Upper lobe of left lung (tissue), 6 donors: ENCODE data around the gene TOM1L2. TPM values are rescaled to one million over a fixed set of nuclear protein-coding genes. Genes with fewer than 3 reads are reported as not detected.
A peak's percentile ranks its signal among the peaks of the same experiment; 100 is the strongest.

Source experiments
- ATAC-seq, 2 donors: fragments of 200-7000 bp; cut with Tn5 transposase; one replicate each; pipeline ENCODE4 v1.9.1; 2022; ENCODE audit warnings: mild to moderate bottlenecking in 2 of 2, moderate library complexity in 2 of 2; ENCODE audit not compliant: low FRiP score in 2 of 2
- DNase-seq, 2 donors: peaks; one replicate each; pipeline ENCODE4 v3.0.0-alpha.2; 2019 to 2020
- H3K27ac ChIP-seq, 4 donors: fragments of 200-600 bp; sonication (generic); one replicate each; pipeline ENCODE4 v1.5.1; 2016 to 2019
- H3K27me3 ChIP-seq, 4 donors: fragments of 200-600 bp; sonication (generic); one replicate each; pipeline ENCODE4 v1.5.1; 2017 to 2019
- H3K36me3 ChIP-seq, 4 donors: fragments of 200-600 bp; sonication (generic); one replicate each; pipeline ENCODE4 v1.5.1; 2016 to 2019
- H3K4me1 ChIP-seq, 4 donors: fragments of 200-600 bp; sonication (generic); one replicate each; pipeline ENCODE4 v1.5.1; 2018 to 2019
- H3K4me3 ChIP-seq, 4 donors: fragments of 200-600 bp; sonication (generic); one replicate each; pipeline ENCODE4 v1.5.1; 2017 to 2019; ENCODE audit warnings: mild to moderate bottlenecking in 2 of 4, moderate library complexity in 1 of 4
- H3K9me3 ChIP-seq, 4 donors: fragments of 200-600 bp; sonication (generic); one replicate each; pipeline ENCODE4 v1.5.1; 2018 to 2019
- EP300 ChIP-seq, 4 donors: sonication (generic); formaldehyde crosslinking; IDR thresholded peaks; one replicate each; pipeline ENCODE4 v1.5.1; 2017; ENCODE audit warnings: antibody characterized with exemption in 4 of 4, control low read depth in 2 of 4
- POLR2A ChIP-seq, 4 donors: fragments of 450-650 bp; IDR thresholded peaks; one replicate each; pipeline ENCODE4 v1.5.1; 2016 to 2017; ENCODE audit warnings: antibody characterized with exemption in 4 of 4, mild to moderate bottlenecking in 2 of 4
- POLR2AphosphoS5 ChIP-seq, 2 donors: sonication (generic); formaldehyde crosslinking; IDR thresholded peaks; one replicate each; pipeline ENCODE4 v1.5.1; 2017; ENCODE audit warnings: antibody characterized with exemption in 2 of 2
- WGBS, 2 donors: methylation state at CpG; one replicate each; pipeline ENCODE4 v1.1.5; 2017 to 2018; 5-methylcytosine and 5-hydroxymethylcytosine counted together
- total RNA-seq, 6 donors: library from RNA; depleted of rRNA in 4 of 6; stranded (reverse); fragments of >200 nt in 4 of 6; gene quantifications; one replicate each; pipeline versions ENCODE4 v1.1.0 to v1.2.1, GENCODE V29; 2016 to 2021
- TF ChIP-seq, protein P1 (sequence below), 6 experiments: fragments of 450-650 bp in 4 of 6; fragments of 200-600 bp in 2 of 6; sonication (generic) in 2 of 6; IDR thresholded peaks; one replicate each; pipeline ENCODE4 v1.5.1; 2016 to 2019; ENCODE audit warnings: antibody characterized with exemption in 6 of 6
- donor health status: DM: no; HTN: no; CAD: no; lungs with moderate emphysema.
- donor health status: DM: no; HTN: yes; CAD: no; lungs with severe emphysema.

TOM1L2 gene
- total RNA-seq, 6 donors from 2014 or later = 54.2 to 134 (median 72.9) TPM

DNA sequence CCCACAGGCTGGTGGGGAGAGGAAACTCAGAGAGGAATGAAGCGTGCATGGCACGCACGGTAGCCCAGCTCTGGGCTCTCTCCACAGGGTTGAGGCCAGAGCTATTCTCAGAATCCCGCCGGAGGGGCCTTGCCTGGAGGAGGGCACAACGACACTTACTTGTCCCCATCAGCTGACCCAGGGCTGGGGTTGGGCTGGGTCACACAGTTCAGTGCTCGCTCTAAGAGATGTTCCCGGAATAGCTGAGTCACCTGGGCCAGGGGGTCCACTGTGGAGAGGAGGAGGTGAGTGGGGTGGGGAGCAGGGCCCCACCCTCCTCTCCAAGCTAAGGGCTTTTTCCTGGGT, 157.2 kb downstream of the TOM1L2 start:
- H3K9me3 ChIP-seq = no peaks in the 10 kb centered on the region
- ATAC-seq = no peak
- H3K36me3 ChIP-seq = peaks cover 49 to 84% (median 76%) of the 10 kb centered on the region in 4 donors
- peaks cover 26 to 45% (median 38%) of the 10 kb centered on the region in 4 donors for H3K4me1 ChIP-seq
- peak overlapping the region in 2 of 4 donors; percentile 21 for H3K27ac ChIP-seq
- DNase-seq = no peak
- no peaks in the 10 kb centered on the region for H3K27me3 ChIP-seq
- TF ChIP-seq POLR2AphosphoS5 (IDR thresholded peaks at IDR 0.05) = no peak
- TF ChIP-seq, protein P1, sequence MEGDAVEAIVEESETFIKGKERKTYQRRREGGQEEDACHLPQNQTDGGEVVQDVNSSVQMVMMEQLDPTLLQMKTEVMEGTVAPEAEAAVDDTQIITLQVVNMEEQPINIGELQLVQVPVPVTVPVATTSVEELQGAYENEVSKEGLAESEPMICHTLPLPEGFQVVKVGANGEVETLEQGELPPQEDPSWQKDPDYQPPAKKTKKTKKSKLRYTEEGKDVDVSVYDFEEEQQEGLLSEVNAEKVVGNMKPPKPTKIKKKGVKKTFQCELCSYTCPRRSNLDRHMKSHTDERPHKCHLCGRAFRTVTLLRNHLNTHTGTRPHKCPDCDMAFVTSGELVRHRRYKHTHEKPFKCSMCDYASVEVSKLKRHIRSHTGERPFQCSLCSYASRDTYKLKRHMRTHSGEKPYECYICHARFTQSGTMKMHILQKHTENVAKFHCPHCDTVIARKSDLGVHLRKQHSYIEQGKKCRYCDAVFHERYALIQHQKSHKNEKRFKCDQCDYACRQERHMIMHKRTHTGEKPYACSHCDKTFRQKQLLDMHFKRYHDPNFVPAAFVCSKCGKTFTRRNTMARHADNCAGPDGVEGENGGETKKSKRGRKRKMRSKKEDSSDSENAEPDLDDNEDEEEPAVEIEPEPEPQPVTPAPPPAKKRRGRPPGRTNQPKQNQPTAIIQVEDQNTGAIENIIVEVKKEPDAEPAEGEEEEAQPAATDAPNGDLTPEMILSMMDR (IDR thresholded peaks at IDR 0.05) = no peak
- TF ChIP-seq POLR2A (IDR thresholded peaks at IDR 0.05) = no peak
- TF ChIP-seq EP300 (IDR thresholded peaks at IDR 0.05) = no peak
- WGBS, 2 donors = 75% methylated on average over 8 of the region's 8 CpGs; no CpG with 5 or more reads in 1 of the 2 donors
- H3K4me3 ChIP-seq = no peak overlapping the region

DNA sequence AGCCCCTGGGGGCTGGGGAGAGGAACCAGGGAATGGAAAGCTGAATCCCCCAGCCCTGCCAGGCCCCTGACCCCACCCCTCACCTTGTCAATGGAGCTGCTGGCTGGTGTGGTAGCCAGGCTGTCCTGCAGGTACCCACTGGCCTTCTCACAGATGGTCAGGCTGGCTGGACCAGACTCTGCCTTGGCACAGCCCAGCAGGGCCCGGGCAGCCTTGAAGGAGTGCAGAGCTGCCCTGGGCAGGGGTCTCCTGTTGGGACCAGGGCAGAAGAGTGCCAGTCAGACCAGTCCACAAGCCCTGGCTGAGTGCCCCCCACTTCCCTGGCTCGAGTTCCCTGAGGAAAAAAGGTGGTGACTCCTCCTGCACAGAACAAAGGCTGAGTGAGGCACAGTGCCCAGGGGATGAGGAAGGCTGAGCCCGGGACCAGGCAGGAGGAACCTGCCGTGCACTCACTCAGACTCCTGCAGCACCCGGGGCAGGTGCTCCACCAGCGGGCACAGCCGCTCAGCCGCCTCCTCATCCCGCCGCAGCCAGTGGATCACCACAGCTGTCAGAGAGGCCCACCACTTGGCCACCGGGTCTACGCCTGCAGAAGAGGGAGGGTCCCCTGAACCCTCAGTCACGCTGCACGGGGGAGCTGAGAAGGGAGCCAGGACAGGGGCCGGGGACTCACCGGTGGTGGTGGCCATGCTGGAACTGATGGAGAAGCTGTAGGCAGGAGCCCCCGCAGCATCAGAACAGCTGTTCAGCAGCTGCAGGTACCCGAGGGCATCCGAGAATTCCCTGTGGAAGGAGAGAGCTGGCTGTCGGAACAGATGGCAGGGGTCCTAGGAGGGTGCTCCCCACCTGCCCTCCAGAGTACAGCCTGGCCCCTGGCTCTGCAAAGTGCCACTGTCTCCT, 157.8 kb downstream of the TOM1L2 start:
- Histone ChIP-seq H3K4me3 (no peak overlapping the region), H3K4me1 (peaks cover 20 to 45% (median 35%) of the 10 kb centered on the region in 4 donors), H3K36me3 (peaks cover 48 to 80% (median 76%) of the 10 kb centered on the region in 4 donors), H3K9me3 (no peaks in the 10 kb centered on the region), H3K27me3 (no peaks in the 10 kb centered on the region), H3K27ac (peak overlapping the region in 2 of 4 donors; percentile 26 to 30)
- TF ChIP-seq POLR2AphosphoS5 (IDR thresholded peaks at IDR 0.05) = no peak
- TF ChIP-seq EP300 (IDR thresholded peaks at IDR 0.05) = no peak
- TF ChIP-seq POLR2A (IDR thresholded peaks at IDR 0.05) = no peak
- TF ChIP-seq, protein P1 (IDR thresholded peaks at IDR 0.05) = no peak
- ATAC-seq (no peak), DNase-seq (peak in 1 of 2 donors; percentile 72)
- 88 to 93% methylated on average over 3 to 20 of the region's 20 CpGs for WGBS, 2 donors

DNA sequence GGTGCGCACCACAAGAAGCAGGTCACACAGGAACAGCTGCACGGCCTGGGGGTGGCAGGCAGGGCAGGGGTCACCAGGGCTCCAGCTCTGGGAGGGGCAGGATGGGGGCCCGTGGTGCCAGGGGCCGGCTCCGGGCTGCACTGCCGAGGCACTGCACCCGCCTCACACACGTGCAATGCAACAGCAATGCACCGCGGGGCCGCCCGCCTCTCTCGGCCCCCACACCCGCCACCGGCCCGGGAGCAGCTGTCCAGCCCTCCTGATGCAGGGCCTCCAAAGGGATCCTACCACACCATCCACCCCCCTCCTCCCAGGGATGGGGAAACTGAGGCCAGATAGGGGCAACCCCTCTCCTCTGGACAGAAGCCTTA, 158.5 kb downstream of the TOM1L2 start:
- H3K27ac ChIP-seq = peak overlapping the region in 2 of 4 donors; percentile 26 to 39
- H3K36me3 ChIP-seq = peaks cover 41 to 76% (median 71%) of the 10 kb centered on the region in 4 donors

DNA sequence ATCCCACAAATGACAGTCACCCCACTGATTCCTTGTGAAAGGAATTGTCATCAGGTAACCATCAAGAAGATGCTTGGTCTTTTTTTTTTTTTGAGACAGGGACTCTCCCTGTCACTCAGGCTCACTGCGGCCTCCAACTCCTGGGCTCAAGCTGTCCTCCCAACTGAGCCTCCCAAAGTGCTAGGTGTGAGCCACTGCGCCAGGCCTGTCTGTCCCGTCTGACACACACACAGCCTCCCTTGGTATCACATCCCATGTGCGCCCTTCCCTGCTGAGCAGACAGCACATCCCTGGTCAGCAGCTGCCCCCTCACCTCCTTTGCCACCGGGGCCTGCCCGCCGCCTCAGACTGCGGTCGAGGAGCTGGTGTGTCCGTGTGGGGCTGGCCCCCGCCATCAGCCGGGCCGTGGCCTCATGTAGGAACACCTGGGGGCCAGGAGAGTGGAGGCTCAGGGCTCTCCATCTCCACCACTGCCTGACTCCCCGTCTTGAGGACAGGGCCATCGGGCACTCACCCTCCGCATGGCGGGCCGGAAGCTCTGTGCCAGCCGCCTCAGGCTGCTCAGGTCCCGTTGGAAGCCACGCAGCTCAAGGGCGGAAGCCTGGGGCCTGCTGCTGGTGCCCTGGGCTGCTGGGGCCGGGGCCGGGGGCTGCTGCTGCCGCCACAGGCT, 159.0 kb downstream of the TOM1L2 start:
- H3K27ac ChIP-seq = peak overlapping the region in 2 of 4 donors; percentile 39 to 55
- DNase-seq = peak in 1 of 2 donors; percentile 85
- H3K36me3 ChIP-seq = peaks cover 40 to 72% (median 66%) of the 10 kb centered on the region in 4 donors
- H3K9me3 ChIP-seq = no peaks in the 10 kb centered on the region
- no peak overlapping the region for H3K4me3 ChIP-seq
- H3K27me3 ChIP-seq = no peaks in the 10 kb centered on the region
- WGBS, 2 donors = 95 to 98% methylated on average over 8 to 21 of the region's 25 CpGs
- H3K4me1 ChIP-seq = peaks cover 18 to 41% (median 25%) of the 10 kb centered on the region in 4 donors
- no peak for ATAC-seq
- TF ChIP-seq, protein P1 (IDR thresholded peaks at IDR 0.05) = no peak
- TF ChIP-seq POLR2A (IDR thresholded peaks at IDR 0.05) (no peak), EP300 (IDR thresholded peaks at IDR 0.05) (no peak), POLR2AphosphoS5 (IDR thresholded peaks at IDR 0.05) (no peak)

More for the DNA sequence above, 158.5 kb downstream of the TOM1L2 start:
- Histone ChIP-seq H3K4me1 (peaks cover 18 to 45% (median 30%) of the 10 kb centered on the region in 4 donors), H3K27me3 (no peaks in the 10 kb centered on the region), H3K9me3 (no peaks in the 10 kb centered on the region), H3K4me3 (no peak overlapping the region)
- WGBS, 2 donors = 94% methylated on average over 11 of the region's 16 CpGs; no CpG with 5 or more reads in 1 of the 2 donors
- DNase-seq (peak in 1 of 2 donors; percentile 83), ATAC-seq (no peak)
- TF ChIP-seq POLR2A (IDR thresholded peaks at IDR 0.05) = no peak
